ENCODE data around the gene BTF3.
"Not testable (repeated sequence)": the region's sequence is repeated elsewhere in the genome, so short reads cannot be mapped to it uniquely, and the experiment has no call there.

DNA sequence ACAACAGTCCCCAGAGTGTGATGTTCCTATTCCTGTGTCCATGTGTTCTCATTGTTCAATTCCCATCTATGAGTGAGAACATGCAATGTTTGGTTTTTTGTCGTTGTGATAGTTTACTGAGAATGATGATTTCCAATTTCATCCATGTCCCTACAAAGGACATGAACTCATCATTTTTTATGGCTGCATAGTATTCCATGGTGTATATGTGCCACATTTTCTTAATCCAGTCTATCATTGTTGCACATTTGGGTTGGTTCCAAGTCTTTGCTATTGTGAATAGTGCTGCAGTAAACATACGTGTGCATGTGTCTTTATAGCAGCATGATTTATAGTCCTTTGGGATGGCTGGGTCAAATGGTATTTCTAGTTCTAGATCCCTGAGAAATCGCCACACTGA, 29.6 kb upstream of the BTF3 start:
- TF ChIP-seq EZH2 (IDR thresholded peaks at IDR 0.05; ENCODE audit: borderline replicate concordance, insufficient read depth, low read length, poor library complexity, severe bottlenecking); TAF1 (IDR thresholded peaks at IDR 0.05; ENCODE audit: low read depth): not testable (repeated sequence)
- TF ChIP-seq, protein P1, sequence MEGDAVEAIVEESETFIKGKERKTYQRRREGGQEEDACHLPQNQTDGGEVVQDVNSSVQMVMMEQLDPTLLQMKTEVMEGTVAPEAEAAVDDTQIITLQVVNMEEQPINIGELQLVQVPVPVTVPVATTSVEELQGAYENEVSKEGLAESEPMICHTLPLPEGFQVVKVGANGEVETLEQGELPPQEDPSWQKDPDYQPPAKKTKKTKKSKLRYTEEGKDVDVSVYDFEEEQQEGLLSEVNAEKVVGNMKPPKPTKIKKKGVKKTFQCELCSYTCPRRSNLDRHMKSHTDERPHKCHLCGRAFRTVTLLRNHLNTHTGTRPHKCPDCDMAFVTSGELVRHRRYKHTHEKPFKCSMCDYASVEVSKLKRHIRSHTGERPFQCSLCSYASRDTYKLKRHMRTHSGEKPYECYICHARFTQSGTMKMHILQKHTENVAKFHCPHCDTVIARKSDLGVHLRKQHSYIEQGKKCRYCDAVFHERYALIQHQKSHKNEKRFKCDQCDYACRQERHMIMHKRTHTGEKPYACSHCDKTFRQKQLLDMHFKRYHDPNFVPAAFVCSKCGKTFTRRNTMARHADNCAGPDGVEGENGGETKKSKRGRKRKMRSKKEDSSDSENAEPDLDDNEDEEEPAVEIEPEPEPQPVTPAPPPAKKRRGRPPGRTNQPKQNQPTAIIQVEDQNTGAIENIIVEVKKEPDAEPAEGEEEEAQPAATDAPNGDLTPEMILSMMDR (IDR thresholded peaks at IDR 0.05; ENCODE audit: poor library complexity, severe bottlenecking) = not testable (repeated sequence)
